Parathyroid adenoma (tissue), 2 donors: ENCODE data around the gene TFCP2L1.

Experiments
- H2AFZ ChIP-seq: fragments of 300-600 bp; sonication (generic); one replicate; pipeline ENCODE4 v1.7.0; 2017; ENCODE audit warnings: antibody characterized with exemption, mild to moderate bottlenecking
- H3K27ac ChIP-seq: fragments of 300-600 bp; sonication (generic); one replicate; pipeline ENCODE4 v1.7.0; 2017
- H3K27me3 ChIP-seq: fragments of 300-600 bp; sonication (generic); one replicate; pipeline ENCODE4 v1.7.0; 2017; ENCODE audit warnings: low read length; ENCODE audit not compliant: control insufficient read depth, insufficient read depth
- H3K36me3 ChIP-seq: fragments of 300-600 bp; sonication (generic); one replicate; pipeline ENCODE4 v1.7.0; 2017; ENCODE audit warnings: low read length; ENCODE audit not compliant: control insufficient read depth, insufficient read depth
- H3K4me1 ChIP-seq: fragments of 300-600 bp; sonication (generic); one replicate; pipeline ENCODE4 v1.7.0; 2017; ENCODE audit warnings: control low read depth
- H3K4me2 ChIP-seq: fragments of 300-600 bp; sonication (generic); one replicate; pipeline ENCODE4 v1.7.0; 2017; ENCODE audit warnings: low read length
- H3K4me3 ChIP-seq: fragments of 300-600 bp; sonication (generic); one replicate; pipeline ENCODE4 v1.7.0; 2017; ENCODE audit warnings: low read depth, low read length
- H3K79me2 ChIP-seq: fragments of 300-600 bp; sonication (generic); one replicate; pipeline ENCODE4 v1.7.0; 2017; ENCODE audit warnings: control low read depth
- H3K9ac ChIP-seq: fragments of 300-600 bp; sonication (generic); one replicate; pipeline ENCODE4 v1.7.0; 2017; ENCODE audit warnings: mild to moderate bottlenecking
- H3K9me3 ChIP-seq: fragments of 300-600 bp; sonication (generic); one replicate; pipeline ENCODE4 v1.7.0; 2017; ENCODE audit warnings: low read length; ENCODE audit not compliant: control insufficient read depth
- CTCF ChIP-seq: fragments of 300-600 bp; sonication (generic); IDR thresholded peaks from one replicate; pipeline ENCODE4 v1.7.0; 2017; ENCODE audit warnings: antibody characterized with exemption, mild to moderate bottlenecking
- donor health status: primary hyperparathyroidism.

The TFCP2L1 gene

GRCh38 chr2:121239969-121240368 lies 45.0 kb downstream of the TFCP2L1 start:
- Histone ChIP-seq H3K36me3 (no peaks in the 10 kb centered on the region), H3K4me3 (no peak overlapping the region), H3K4me2 (no peak overlapping the region), H3K27ac (no peak overlapping the region), H3K4me1 (no peaks in the 10 kb centered on the region), H3K9ac (no peak overlapping the region), H3K9me3 (no peaks in the 10 kb centered on the region), H2AFZ (no peak overlapping the region), H3K79me2 (no peaks in the 10 kb centered on the region), H3K27me3 (no peaks in the 10 kb centered on the region)
- no peak for TF ChIP-seq CTCF

GRCh38 chr2:121239471-121239870 lies 45.5 kb downstream of the TFCP2L1 start:
- TF ChIP-seq CTCF, result no peak
- Histone ChIP-seq H3K9ac (no peak overlapping the region), H3K27me3 (no peaks in the 10 kb centered on the region), H3K27ac (no peak overlapping the region), H3K4me1 (no peaks in the 10 kb centered on the region), H2AFZ (no peak overlapping the region), H3K79me2 (no peaks in the 10 kb centered on the region), H3K36me3 (no peaks in the 10 kb centered on the region), H3K9me3 (no peaks in the 10 kb centered on the region), H3K4me2 (no peak overlapping the region), H3K4me3 (no peak overlapping the region)

GRCh38 chr2:121238828-121239227 lies 46.2 kb downstream of the TFCP2L1 start:
- Histone ChIP-seq H3K4me2 (no peak overlapping the region), H3K36me3 (no peaks in the 10 kb centered on the region), H2AFZ (no peak overlapping the region), H3K9ac (no peak overlapping the region), H3K27me3 (no peaks in the 10 kb centered on the region), H3K4me3 (no peak overlapping the region), H3K4me1 (no peaks in the 10 kb centered on the region), H3K9me3 (no peaks in the 10 kb centered on the region), H3K79me2 (no peaks in the 10 kb centered on the region), H3K27ac (no peak overlapping the region)
- no peak for TF ChIP-seq CTCF

GRCh38 chr2:121237980-121238665 lies 46.9 kb downstream of the TFCP2L1 start:
- Histone ChIP-seq H3K79me2 (no peaks in the 10 kb centered on the region), H3K9me3 (no peaks in the 10 kb centered on the region), H3K4me2 (no peak overlapping the region), H2AFZ (no peak overlapping the region), H3K9ac (no peak overlapping the region), H3K36me3 (no peaks in the 10 kb centered on the region), H3K4me3 (no peak overlapping the region), H3K4me1 (no peaks in the 10 kb centered on the region), H3K27ac (no peak overlapping the region), H3K27me3 (no peaks in the 10 kb centered on the region)
- TF ChIP-seq CTCF, result no peak

GRCh38 chr2:121237336-121237979 lies 47.5 kb downstream of the TFCP2L1 start:
- H3K4me2 ChIP-seq, result no peak overlapping the region
- H3K9ac ChIP-seq, result no peak overlapping the region
- no peak overlapping the region for H2AFZ ChIP-seq
- H3K4me1 ChIP-seq, result no peaks in the 10 kb centered on the region
- no peak overlapping the region for H3K4me3 ChIP-seq
- no peak overlapping the region for H3K27ac ChIP-seq
- H3K36me3 ChIP-seq, result no peaks in the 10 kb centered on the region
- no peak for TF ChIP-seq CTCF
- no peaks in the 10 kb centered on the region for H3K27me3 ChIP-seq
- H3K9me3 ChIP-seq, result no peaks in the 10 kb centered on the region
- no peaks in the 10 kb centered on the region for H3K79me2 ChIP-seq
